GM13977 (cell line): ENCODE measurements around the gene CD101.

ENCODE experiments used
- DNase-seq: peaks from one replicate; pipeline ENCODE4 v3.0.0; 2012; ENCODE audit warnings: low spot score
- CTCF ChIP-seq: IDR thresholded peaks from 2 replicates; pipeline ENCODE4 v1.5.1; 2012; ENCODE audit warnings: mild to moderate bottlenecking, control low read depth; ENCODE audit not compliant: insufficient read depth; ENCODE audit errors: extremely low read depth, missing control alignments
- in situ Hi-C: fragments of 300-500 bp; cut with MboI; formaldehyde crosslinking; loops from one replicate; pipeline ENCODE4 v1.12.0; 2022; ENCODE audit warnings: low sequenced_read_pairs, low pct_unique_long_range_greater_than_20kb, mixed read lengths, inconsistent platforms; ENCODE audit not compliant: unreplicated experiment

Gene CD101

DNA sequence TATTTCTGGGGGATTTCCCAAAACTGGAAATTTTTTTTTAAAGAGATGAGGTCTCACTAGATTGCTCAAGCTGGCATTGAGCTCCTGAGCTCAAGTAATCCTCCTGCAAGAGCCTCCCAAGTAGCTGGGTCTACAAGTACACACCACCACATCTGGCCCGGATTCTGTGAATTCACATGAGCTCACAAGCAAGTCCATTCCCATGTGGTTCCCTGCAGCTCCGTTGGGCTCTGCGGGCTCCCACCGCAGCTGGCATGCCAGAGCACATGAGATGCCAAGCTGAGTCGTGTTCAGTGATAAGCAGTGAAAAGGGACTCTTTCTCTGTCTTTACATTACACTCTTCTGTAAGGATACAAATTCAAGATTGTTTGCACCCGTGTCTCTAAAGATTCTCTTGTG lies 36.7 kb downstream of the CD101 start:
- no peak for TF ChIP-seq CTCF
- in situ Hi-C loops = no loop called here
- DNase-seq = no peak

DNA sequence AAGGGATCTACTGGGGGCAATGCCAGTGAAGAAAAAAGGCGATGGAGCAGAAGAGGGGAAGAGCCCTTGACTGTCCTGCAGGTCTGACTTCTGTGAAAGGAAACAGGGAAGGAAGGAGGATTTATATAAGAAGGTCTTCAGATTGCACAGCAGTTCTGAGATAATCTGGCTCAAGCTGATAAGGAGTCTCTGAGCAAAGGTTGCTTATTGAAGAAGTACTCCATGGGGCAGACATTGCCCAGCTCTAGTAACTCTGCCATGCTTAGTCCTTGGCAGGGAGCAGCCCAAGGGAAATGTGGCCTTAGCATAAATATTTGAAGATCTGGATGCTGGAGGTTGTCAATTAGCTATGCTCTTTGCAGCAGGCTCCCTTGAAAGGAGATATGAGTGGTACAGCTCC lies 42.7 kb downstream of the CD101 start:
- in situ Hi-C loops = no loop called here
- DNase-seq = no peak
- TF ChIP-seq CTCF = no peak

DNA sequence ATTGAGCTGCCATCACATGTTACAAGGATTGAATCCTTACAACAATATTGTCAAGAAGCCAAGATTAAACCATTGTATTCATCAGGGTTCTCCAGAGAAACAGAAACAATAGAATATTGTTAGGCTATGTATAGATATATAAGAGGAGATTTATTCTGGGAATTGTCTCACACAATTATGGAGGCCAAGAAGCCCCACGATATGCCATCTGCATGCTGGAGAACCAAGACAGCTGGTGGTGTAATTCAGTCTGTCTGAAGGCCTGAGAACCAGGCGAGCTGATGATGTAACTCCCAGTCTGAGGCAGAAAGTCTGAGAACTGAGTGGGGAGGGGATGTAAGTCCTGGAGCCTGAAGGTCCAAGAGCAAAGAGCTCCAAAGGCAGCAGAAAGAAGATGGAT lies 44.1 kb downstream of the CD101 start:
- in situ Hi-C loops = no loop called here
- no peak for DNase-seq
- no peak for TF ChIP-seq CTCF

- TF ChIP-seq CTCF = no peak
- in situ Hi-C loops = no loop called here
- no peak for DNase-seq
These were observed 45.2 kb downstream of the CD101 start for GRCh38 chr1:117046781-117047180.

DNA sequence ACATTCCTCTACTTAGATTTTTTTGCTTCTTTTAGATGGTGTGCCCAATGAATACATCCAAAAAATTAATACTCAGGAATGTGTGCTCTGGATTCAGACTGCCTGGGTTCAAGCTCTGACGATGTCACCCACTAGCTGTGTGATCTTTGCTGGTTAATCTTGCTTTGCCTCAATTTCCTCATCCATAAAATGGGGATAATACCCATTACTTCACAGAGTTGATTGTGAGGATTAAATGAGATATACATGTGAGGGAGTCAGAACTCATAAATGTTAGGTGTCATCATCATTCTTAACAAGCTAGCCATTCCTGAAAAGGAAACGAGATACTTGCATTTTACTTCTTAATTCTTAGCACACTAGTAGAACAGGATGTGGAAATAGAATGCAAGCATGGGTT lies 45.7 kb downstream of the CD101 start:
- DNase-seq = no peak
- no peak for TF ChIP-seq CTCF
- in situ Hi-C loops = no loop called here

DNA sequence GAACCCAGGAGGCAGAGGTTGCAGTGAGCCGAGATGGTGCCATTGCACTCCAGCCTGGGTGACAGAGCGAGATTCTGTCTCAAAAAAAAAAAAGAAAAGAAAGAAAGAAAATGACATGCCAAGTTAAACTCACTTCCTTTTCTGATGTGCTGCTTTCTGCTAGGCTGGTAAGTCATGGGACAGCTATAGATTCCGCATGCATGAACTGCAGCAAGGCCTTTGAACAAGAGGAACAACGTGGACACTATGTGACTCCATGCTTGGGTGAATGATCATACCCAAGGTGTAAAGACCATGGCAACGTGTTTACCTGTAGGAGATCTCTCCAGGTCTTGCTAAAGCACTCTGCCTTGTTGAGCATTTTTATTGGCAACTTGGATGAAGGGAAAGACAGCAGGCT lies 48.3 kb downstream of the CD101 start:
- no peak for DNase-seq
- no peak for TF ChIP-seq CTCF
- in situ Hi-C loops = loop anchor here (10.0 to 25.0 kb wide), 3 partner anchors 225 to 488 kb away; partner anchors contain the start of gene CD58

- in situ Hi-C loops = loop anchor here (10.0 to 25.0 kb wide), 3 partner anchors 227 to 489 kb away; partner anchors contain the start of gene CD58
- DNase-seq = peak; percentile 70
- TF ChIP-seq CTCF = no peak
These were observed 49.9 kb downstream of the CD101 start for GRCh38 chr1:117051224-117052064.
